Liver (tissue), 3 donors: ENCODE results near the gene CCL21.
A peak's percentile ranks its signal among the peaks of the same experiment; 100 is the strongest.

Experiments
- HNF4A ChIP-seq, 2 donors: conservative IDR thresholded peaks; 2 replicates each; pipeline ENCODE4 v1.6.1; 2016; ENCODE audit warnings: antibody characterized with exemption in 2 of 2, mild to moderate bottlenecking in 2 of 2
- JUND ChIP-seq, 2 donors: IDR thresholded peaks; 2 replicates each; pipeline ENCODE4 v1.6.1; 2016; ENCODE audit warnings: antibody characterized with exemption in 2 of 2
- NR2F2 ChIP-seq: IDR thresholded peaks from 2 replicates; pipeline ENCODE4 v1.6.1; 2016; ENCODE audit warnings: antibody characterized with exemption
- TAF1 ChIP-seq: conservative IDR thresholded peaks from 2 replicates; pipeline ENCODE4 v1.6.1; 2016; ENCODE audit warnings: antibody characterized with exemption, mild to moderate bottlenecking
- YY1 ChIP-seq: IDR thresholded peaks from 2 replicates; pipeline ENCODE4 v1.6.1; 2016; ENCODE audit warnings: antibody characterized with exemption, mild to moderate bottlenecking
- TF ChIP-seq, protein P1 (sequence below): fragments of 150-350 bp; IDR thresholded peaks from 2 replicates; pipeline ENCODE4 v1.5.1; 2017; ENCODE audit warnings: improper control_type of control experiment, low read depth, low read length; ENCODE audit not compliant: missing input control
- TF ChIP-seq, protein P2 (sequence below): IDR thresholded peaks from 2 replicates; pipeline ENCODE4 v1.6.1; 2016; ENCODE audit warnings: antibody characterized with exemption
- TF ChIP-seq, protein P3 (sequence below): IDR thresholded peaks from 2 replicates; pipeline ENCODE4 v1.6.1; 2016; ENCODE audit warnings: antibody characterized with exemption
- donor health status: healthy.
- donor health status: healthy.

DNA sequence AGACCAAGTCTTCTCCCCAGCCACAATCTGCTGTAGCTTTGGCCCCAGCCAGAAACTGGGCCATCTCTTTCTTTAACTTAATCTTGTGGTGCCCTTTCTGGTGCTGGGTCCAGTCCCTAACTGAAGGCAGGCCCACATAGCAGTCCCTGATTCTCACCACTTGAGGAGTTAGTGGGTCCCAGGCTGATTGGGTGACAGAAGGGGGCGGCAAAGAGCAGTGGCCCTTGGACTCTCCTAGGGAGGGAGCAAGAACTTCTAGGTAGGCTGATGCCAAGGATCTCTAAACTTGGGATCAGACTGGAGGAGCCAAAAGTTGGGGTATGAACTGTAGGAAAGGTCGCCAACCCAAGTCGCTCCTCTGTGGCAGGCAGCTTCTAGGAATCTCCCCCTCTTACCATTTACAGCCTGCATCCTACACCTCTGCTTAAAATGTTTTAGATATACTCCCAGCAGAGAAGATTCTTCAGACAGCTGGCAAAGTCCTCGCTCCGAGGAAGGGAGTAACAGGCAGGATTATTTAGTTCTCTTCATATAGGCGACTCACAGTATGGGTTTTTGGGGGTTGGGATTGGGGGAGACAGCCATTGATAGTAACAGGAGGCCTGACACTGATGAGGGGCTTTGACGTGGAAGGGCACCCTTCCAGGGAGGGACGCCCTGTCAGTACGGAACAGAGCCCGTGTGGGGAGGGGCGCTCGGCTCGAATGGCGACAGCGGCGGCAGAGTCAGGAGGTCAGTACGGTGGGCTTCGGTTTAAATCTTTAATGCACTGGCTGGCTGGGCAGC is 45.5 kb downstream of the CCL21 start:
- TF ChIP-seq, protein P1, sequence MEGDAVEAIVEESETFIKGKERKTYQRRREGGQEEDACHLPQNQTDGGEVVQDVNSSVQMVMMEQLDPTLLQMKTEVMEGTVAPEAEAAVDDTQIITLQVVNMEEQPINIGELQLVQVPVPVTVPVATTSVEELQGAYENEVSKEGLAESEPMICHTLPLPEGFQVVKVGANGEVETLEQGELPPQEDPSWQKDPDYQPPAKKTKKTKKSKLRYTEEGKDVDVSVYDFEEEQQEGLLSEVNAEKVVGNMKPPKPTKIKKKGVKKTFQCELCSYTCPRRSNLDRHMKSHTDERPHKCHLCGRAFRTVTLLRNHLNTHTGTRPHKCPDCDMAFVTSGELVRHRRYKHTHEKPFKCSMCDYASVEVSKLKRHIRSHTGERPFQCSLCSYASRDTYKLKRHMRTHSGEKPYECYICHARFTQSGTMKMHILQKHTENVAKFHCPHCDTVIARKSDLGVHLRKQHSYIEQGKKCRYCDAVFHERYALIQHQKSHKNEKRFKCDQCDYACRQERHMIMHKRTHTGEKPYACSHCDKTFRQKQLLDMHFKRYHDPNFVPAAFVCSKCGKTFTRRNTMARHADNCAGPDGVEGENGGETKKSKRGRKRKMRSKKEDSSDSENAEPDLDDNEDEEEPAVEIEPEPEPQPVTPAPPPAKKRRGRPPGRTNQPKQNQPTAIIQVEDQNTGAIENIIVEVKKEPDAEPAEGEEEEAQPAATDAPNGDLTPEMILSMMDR = peak; percentile 70
- TF ChIP-seq HNF4A (conservative IDR thresholded peaks at IDR 0.05) (peak; percentile 80 to 87), TAF1 (no peak), YY1 (no peak), JUND (IDR thresholded peaks at IDR 0.05) (no peak), NR2F2 (peak; percentile 60)
- TF ChIP-seq, protein P2, sequence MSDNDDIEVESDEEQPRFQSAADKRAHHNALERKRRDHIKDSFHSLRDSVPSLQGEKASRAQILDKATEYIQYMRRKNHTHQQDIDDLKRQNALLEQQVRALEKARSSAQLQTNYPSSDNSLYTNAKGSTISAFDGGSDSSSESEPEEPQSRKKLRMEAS = no peak
- TF ChIP-seq, protein P3, sequence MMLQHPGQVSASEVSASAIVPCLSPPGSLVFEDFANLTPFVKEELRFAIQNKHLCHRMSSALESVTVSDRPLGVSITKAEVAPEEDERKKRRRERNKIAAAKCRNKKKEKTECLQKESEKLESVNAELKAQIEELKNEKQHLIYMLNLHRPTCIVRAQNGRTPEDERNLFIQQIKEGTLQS = no peak
